Loucy (cell line): Measurements from ENCODE around the gene SPATA9.

Experiments used
- H2AFZ ChIP-seq: fragments of 200-600 bp; sonication (generic); 2 replicates; pipeline ENCODE4 v1.6.0; 2016; ENCODE audit warnings: antibody characterized with exemption, mild to moderate bottlenecking, low read length, moderate library complexity
- H3F3A ChIP-seq: fragments of 200-600 bp; 2 replicates; pipeline ENCODE4 v1.6.0; 2016; ENCODE audit warnings: antibody characterized with exemption, low read depth, mild to moderate bottlenecking
- H3K27me3 ChIP-seq: fragments of 200-600 bp; sonication (generic); 2 replicates; pipeline ENCODE4 v1.6.1; 2014; ENCODE audit warnings: low read length, mild to moderate bottlenecking; ENCODE audit not compliant: insufficient read depth, poor library complexity, severe bottlenecking
- H3K36me3 ChIP-seq: fragments of 200-600 bp; sonication (generic); 2 replicates; pipeline ENCODE4 v1.6.1; 2016; ENCODE audit warnings: low read length; ENCODE audit not compliant: insufficient read depth
- H3K4me1 ChIP-seq: fragments of 200-600 bp; sonication (generic); 2 replicates; pipeline ENCODE4 v1.5.1; 2014; ENCODE audit warnings: low read length, mild to moderate bottlenecking; ENCODE audit not compliant: insufficient read depth, poor library complexity, severe bottlenecking
- H3K4me2 ChIP-seq: fragments of 200-600 bp; sonication (generic); 2 replicates; pipeline ENCODE4 v1.6.0; 2014; ENCODE audit warnings: antibody characterized with exemption, low read length, low read depth, mild to moderate bottlenecking; ENCODE audit not compliant: poor library complexity, severe bottlenecking
- H3K4me3 ChIP-seq: fragments of 200-600 bp; sonication (generic); 2 replicates; pipeline ENCODE4 v1.5.1; 2014; ENCODE audit warnings: low read length, mild to moderate bottlenecking, mixed read lengths; ENCODE audit not compliant: poor library complexity, severe bottlenecking
- H3K79me2 ChIP-seq: fragments of 200-600 bp; sonication (generic); 2 replicates; pipeline ENCODE4 v1.6.1; 2014; ENCODE audit warnings: low read length; ENCODE audit not compliant: insufficient read depth
- H3K9ac ChIP-seq: fragments of 200-600 bp; sonication (generic); 2 replicates; pipeline ENCODE4 v1.6.0; 2014; ENCODE audit warnings: mild to moderate bottlenecking, low read depth, low read length, moderate library complexity; ENCODE audit not compliant: poor library complexity, severe bottlenecking
- H3K9me2 ChIP-seq: fragments of 200-600 bp; sonication (generic); replicated peaks from 2 replicates; pipeline ENCODE4 v1.6.1; 2016; ENCODE audit warnings: low read depth, low read length, mixed read lengths
- H3K9me3 ChIP-seq: fragments of 200-600 bp; sonication (generic); 2 replicates; pipeline ENCODE4 v1.6.1; 2014; ENCODE audit warnings: mild to moderate bottlenecking, antibody characterized with exemption, low read length, low read depth; ENCODE audit not compliant: insufficient read depth
- H4K20me1 ChIP-seq: fragments of 200-600 bp; sonication (generic); 2 replicates; pipeline ENCODE4 v1.6.0; 2014; ENCODE audit warnings: antibody characterized with exemption, low read length, mild to moderate bottlenecking; ENCODE audit not compliant: insufficient read depth, poor library complexity, severe bottlenecking
- CTCF ChIP-seq: fragments of 200-600 bp; sonication (generic); conservative IDR thresholded peaks from 2 replicates; pipeline ENCODE4 v1.5.1; 2014; ENCODE audit warnings: mild to moderate bottlenecking, antibody characterized with exemption, low read length
- EZH2phosphoT487 ChIP-seq: fragments of 200-600 bp; IDR thresholded peaks from 2 replicates; pipeline ENCODE4 v1.6.1; 2018; ENCODE audit warnings: antibody characterized with exemption, mild to moderate bottlenecking, moderate library complexity, borderline replicate concordance

SPATA9 gene

GRCh38 chr5:95624368-95624767, 58.4 kb downstream of the SPATA9 start:
- H3K79me2 ChIP-seq = peaks cover 9% of the 10 kb centered on the region
- no peak for TF ChIP-seq EZH2phosphoT487
- no peak for TF ChIP-seq CTCF

GRCh38 chr5:95623706-95624105, 59.1 kb downstream of the SPATA9 start:
- Histone ChIP-seq H3K9ac (peak overlapping the region; percentile 55), H2AFZ (no peak overlapping the region), H3K36me3 (no peaks in the 10 kb centered on the region), H4K20me1 (no peaks in the 10 kb centered on the region), H3K4me3 (no peak overlapping the region), H3K79me2 (peaks cover 16% of the 10 kb centered on the region), H3K4me2 (peak overlapping the region; percentile 91), H3K9me2 (no peaks in the 10 kb centered on the region), H3K9me3 (no peaks in the 10 kb centered on the region), H3K4me1 (peaks cover 49% of the 10 kb centered on the region), H3K27me3 (no peaks in the 10 kb centered on the region), H3F3A (peaks cover 16% of the 10 kb centered on the region)
- TF ChIP-seq CTCF (no peak), EZH2phosphoT487 (no peak)

More at GRCh38 chr5:95624368-95624767, 58.4 kb downstream of the SPATA9 start:
- Histone ChIP-seq H3K27me3 (no peaks in the 10 kb centered on the region), H3K9me2 (no peaks in the 10 kb centered on the region), H4K20me1 (no peaks in the 10 kb centered on the region), H3K9ac (no peak overlapping the region), H3K4me3 (no peak overlapping the region), H3K9me3 (no peaks in the 10 kb centered on the region), H3F3A (peaks cover 16% of the 10 kb centered on the region), H3K36me3 (no peaks in the 10 kb centered on the region), H2AFZ (no peak overlapping the region), H3K4me1 (peaks cover 42% of the 10 kb centered on the region), H3K4me2 (no peak overlapping the region)

GRCh38 chr5:95621839-95622629, 60.8 kb downstream of the SPATA9 start:
- Histone ChIP-seq H3K4me3 (peak overlapping the region; percentile 78), H2AFZ (peak overlapping the region; percentile 44; the same call in 1 of the 2 replicates), H3F3A (peaks cover 16% of the 10 kb centered on the region), H3K36me3 (no peaks in the 10 kb centered on the region), H3K4me2 (peak overlapping the region; percentile 91), H3K4me1 (peaks cover 59% of the 10 kb centered on the region), H3K9me3 (no peaks in the 10 kb centered on the region), H3K9me2 (no peaks in the 10 kb centered on the region), H3K27me3 (no peaks in the 10 kb centered on the region), H4K20me1 (no peaks in the 10 kb centered on the region), H3K79me2 (peaks cover 27% of the 10 kb centered on the region), H3K9ac (peak overlapping the region; percentile 86)
- TF ChIP-seq EZH2phosphoT487 (no peak; the same call in 1 of the 2 replicates), CTCF (no peak)
